Glomerular endothelial cell (primary cell): ENCODE results near the gene LRRC15. TPM values are rescaled to one million over a fixed set of nuclear protein-coding genes. Genes with fewer than 3 reads are reported as not detected.

Experiments used
- DNase-seq: peaks from one replicate; pipeline ENCODE4 v3.0.0-alpha.2; 2011; ENCODE audit warnings: low read depth, low spot score; ENCODE audit errors: extremely low read depth
- total RNA-seq: library from RNA; depleted of rRNA; stranded (reverse); fragments of >200 nt; gene quantifications from 2 replicates; pipeline ENCODE4 v1.2.3, GENCODE V29; 2015

LRRC15 gene
- total RNA-seq, 1 donor from 2014 or later: not detected

GRCh38 chr3:194364652-194365434 lies 4.7 kb downstream of the LRRC15 start:
- no peak for DNase-seq

- DNase-seq: no peak
Observed at GRCh38 chr3:194364314-194364651, 5.3 kb downstream of the LRRC15 start.

- DNase-seq: no peak
Observed at GRCh38 chr3:194360568-194360967, 9.0 kb downstream of the LRRC15 start.

- no peak for DNase-seq
Observed at GRCh38 chr3:194357681-194358080, 11.9 kb downstream of the LRRC15 start.

- DNase-seq: no peak
Observed at GRCh38 chr3:194355379-194355778, 14.2 kb downstream of the LRRC15 start.

GRCh38 chr3:194354315-194354714 lies 15.2 kb downstream of the LRRC15 start:
- no peak for DNase-seq

GRCh38 chr3:194352667-194353246 lies 16.8 kb downstream of the LRRC15 start:
- no peak for DNase-seq

GRCh38 chr3:194351952-194352536 lies 17.5 kb downstream of the LRRC15 start:
- no peak for DNase-seq

GRCh38 chr3:194351080-194351672 lies 18.4 kb downstream of the LRRC15 start, which contains the start of gene CPN2:
Gene CPN2, minus strand, starts transcription at chr3:194351328. Its CDS starts 8,626 bp downstream, at chr3:194342702.
- DNase-seq: no peak

- DNase-seq: no peak
Observed at GRCh38 chr3:194350726-194351071, 18.8 kb downstream of the LRRC15 start.

GRCh38 chr3:194348354-194348753 lies 21.2 kb downstream of the LRRC15 start:
- DNase-seq: no peak

- DNase-seq: no peak
Observed at GRCh38 chr3:194346621-194347020, 22.9 kb downstream of the LRRC15 start.

- no peak for DNase-seq
Observed at GRCh38 chr3:194346035-194346434, 23.5 kb downstream of the LRRC15 start.

- DNase-seq: no peak
Observed at GRCh38 chr3:194344012-194344411, 25.5 kb downstream of the LRRC15 start.

- DNase-seq: no peak
Observed at GRCh38 chr3:194343561-194343893, 26.0 kb downstream of the LRRC15 start.

GRCh38 chr3:194342861-194343560 lies 26.5 kb downstream of the LRRC15 start:
- DNase-seq: no peak

GRCh38 chr3:194340757-194341400 lies 28.7 kb downstream of the LRRC15 start:
- DNase-seq: no peak

GRCh38 chr3:194339840-194340239 lies 29.7 kb downstream of the LRRC15 start:
- no peak for DNase-seq

- DNase-seq: no peak
Observed at GRCh38 chr3:194339356-194339755, 30.2 kb downstream of the LRRC15 start.

- no peak for DNase-seq
Observed at GRCh38 chr3:194337965-194338753, 31.4 kb downstream of the LRRC15 start.
